Embryonic facial prominence (tissue), 1 donor: Measurements from ENCODE around the gene CGB5.
"Not testable (repeated sequence)": the region's sequence is repeated elsewhere in the genome, so short reads cannot be mapped to it uniquely, and the experiment has no call there.

Source experiments
- DNase-seq: peaks from one replicate; pipeline ENCODE4 v3.0.0-alpha.2; 2016; ENCODE audit errors: extremely low spot score

The CGB5 gene

GRCh38 chr19:49020931-49021895, 22.4 kb upstream of the CGB5 start:
- no peak for DNase-seq

GRCh38 chr19:49022116-49022515, 21.5 kb upstream of the CGB5 start:
- DNase-seq: no peak

- not testable (repeated sequence) for DNase-seq
Observed at GRCh38 chr19:49024233-49024632, 19.4 kb upstream of the CGB5 start, which contains the start of gene CGB3. Gene CGB3 (minus strand): TSS chr19:49024333. CDS start chr19:49023971, 362 bp downstream.

- not testable (repeated sequence) for DNase-seq
Observed at GRCh38 chr19:49025088-49025487, 18.6 kb upstream of the CGB5 start.

- DNase-seq: not testable (repeated sequence)
Observed at GRCh38 chr19:49025599-49025998, 18.0 kb upstream of the CGB5 start.

- not testable (repeated sequence) for DNase-seq
Observed at GRCh38 chr19:49028686-49029085, 15.0 kb upstream of the CGB5 start.

- not testable (repeated sequence) for DNase-seq
Observed at GRCh38 chr19:49029749-49030148, 13.9 kb upstream of the CGB5 start.

- DNase-seq: not testable (repeated sequence)
Observed at GRCh38 chr19:49030323-49030722, 13.3 kb upstream of the CGB5 start.

- DNase-seq: not testable (repeated sequence)
Observed at GRCh38 chr19:49031642-49032301, 11.9 kb upstream of the CGB5 start, which contains the start of gene CGB2. Gene CGB2 (plus strand): TSS chr19:49031890. CDS start chr19:49032096, 206 bp downstream.

GRCh38 chr19:49036815-49037214, 6.8 kb upstream of the CGB5 start, which contains the start of gene CGB1:
Gene CGB1 (minus strand): TSS chr19:49036895. CDS start chr19:49036711, 184 bp downstream.
- not testable (repeated sequence) for DNase-seq

- DNase-seq: not testable (repeated sequence)
Observed at GRCh38 chr19:49038111-49038510, 5.5 kb upstream of the CGB5 start.

- DNase-seq: not testable (repeated sequence)
Observed at GRCh38 chr19:49038557-49039276, 4.9 kb upstream of the CGB5 start.

GRCh38 chr19:49039736-49040135, 3.9 kb upstream of the CGB5 start:
- not testable (repeated sequence) for DNase-seq

GRCh38 chr19:49042177-49042576, 1.5 kb upstream of the CGB5 start:
- no peak for DNase-seq

- DNase-seq: not testable (repeated sequence)
Observed at GRCh38 chr19:49042666-49043065, 982 bp upstream of the CGB5 start.

GRCh38 chr19:49049011-49049410, 5.4 kb downstream of the CGB5 start, which contains the start of gene CGB8:
Gene CGB8 (minus strand): TSS chr19:49049111. CDS start chr19:49048739, 372 bp downstream.
- DNase-seq: not testable (repeated sequence)

GRCh38 chr19:49049834-49050233, 6.2 kb downstream of the CGB5 start:
- not testable (repeated sequence) for DNase-seq

- DNase-seq: not testable (repeated sequence)
Observed at GRCh38 chr19:49050376-49051033, 6.9 kb downstream of the CGB5 start.

- no peak for DNase-seq
Observed at GRCh38 chr19:49056101-49056901, 12.7 kb downstream of the CGB5 start.
